H1 (cell line): ENCODE measurements around the gene EGFR. TPM values are rescaled to one million over a fixed set of nuclear protein-coding genes. Genes with fewer than 3 reads are reported as not detected.
A peak's percentile ranks its signal among the peaks of the same experiment; 100 is the strongest.

Experiments used
- CTCF ChIA-PET: fragments of 300-600 bp; sonication (Branson Sonifier 250); formaldehyde crosslinking; loops from one replicate; lab custom pipeline; 2021; ENCODE audit not compliant: partially characterized antibody; lab: Charles Lee
- POLR2A ChIA-PET: fragments of 300-600 bp; sonication (Branson Sonifier 250); formaldehyde crosslinking; loops from one replicate; lab custom pipeline; 2021; ENCODE audit warnings: inconsistent platforms; ENCODE audit not compliant: partially characterized antibody; lab: Charles Lee
- DNase-seq, 2 experiments: peaks; one replicate each; pipeline versions ENCODE4 v3.0.0 to v3.0.0-alpha.2; 2010 to 2022; ENCODE audit warnings: low spot score in 2 of 2, low read depth in 1 of 2, mixed read lengths in 1 of 2
- FAIRE-seq: peaks from 2 replicates; lab custom pipeline; 2011; peaks lifted over from hg19 to GRCh38; lab: Jason Lieb, UNC
- H2AFZ ChIP-seq: 2 replicates; pipeline ENCODE4 v1.8.1; 2012; ENCODE audit warnings: low read length, inconsistent platforms
- H2AK5ac ChIP-seq: 2 replicates; pipeline ENCODE4 v1.6.1; 2013; ENCODE audit warnings: low read depth, low read length
- H2BK120ac ChIP-seq: replicated peaks from 2 replicates; pipeline ENCODE3; 2013; ENCODE audit warnings: low read depth, low read length, inconsistent platforms
- H2BK12ac ChIP-seq: 2 replicates; pipeline ENCODE4 v1.6.1; 2013; ENCODE audit warnings: low read depth, low read length
- H2BK15ac ChIP-seq: 2 replicates; pipeline ENCODE4 v1.6.1; 2013; ENCODE audit warnings: low read length
- H2BK20ac ChIP-seq: 2 replicates; pipeline ENCODE4 v1.6.1; 2013; ENCODE audit warnings: low read length
- H2BK5ac ChIP-seq: 2 replicates; pipeline ENCODE4 v1.6.1; 2013; ENCODE audit warnings: low read depth, low read length
- H3K14ac ChIP-seq: 2 replicates; pipeline ENCODE4 v1.6.1; 2013; ENCODE audit warnings: inconsistent platforms; ENCODE audit not compliant: insufficient read length
- H3K18ac ChIP-seq: 2 replicates; pipeline ENCODE4 v1.6.1; 2013; ENCODE audit warnings: low read length; ENCODE audit errors: extremely low read depth
- H3K23ac ChIP-seq: 2 replicates; pipeline ENCODE4 v1.6.1; 2013; ENCODE audit warnings: inconsistent platforms; ENCODE audit not compliant: insufficient read length
- H3K23me2 ChIP-seq: 2 replicates; pipeline ENCODE4 v1.6.1; 2013; ENCODE audit warnings: low read depth, low read length
- H3K27ac ChIP-seq: 2 replicates; pipeline ENCODE4 v1.6.1; 2011; ENCODE audit warnings: low read depth, low read length, inconsistent platforms
- H3K27me3 ChIP-seq, 4 experiments: replicated peaks in 1 of 4; 1 replicate in 1 of 4; 2 replicates in 3 of 4; pipeline versions ENCODE4 v1.6.1 to v1.8.1; 2011 to 2013; ENCODE audit warnings: low read length in 3 of 4, mild to moderate bottlenecking in 3 of 4, inconsistent platforms in 2 of 4, mixed read lengths in 2 of 4, moderate library complexity in 1 of 4; ENCODE audit not compliant: control insufficient read depth in 3 of 4, insufficient read depth in 3 of 4; ENCODE audit errors: extremely low read depth in 1 of 4
- H3K36me3 ChIP-seq, 4 experiments: 2 replicates each; pipeline versions ENCODE4 v1.6.1 to v1.8.1; 2011 to 2013; ENCODE audit warnings: mild to moderate bottlenecking in 4 of 4, low read length in 3 of 4, moderate library complexity in 2 of 4, control low read depth in 1 of 4, inconsistent platforms in 1 of 4; ENCODE audit not compliant: insufficient read depth in 4 of 4, control insufficient read depth in 2 of 4
- H3K4ac ChIP-seq: replicated peaks from 2 replicates; pipeline ENCODE3; 2013; ENCODE audit warnings: low read length, low read depth, mixed read lengths, inconsistent platforms; ENCODE audit not compliant: insufficient read length
- H3K4me1 ChIP-seq, 4 experiments: replicated peaks in 1 of 4; 1 replicate in 1 of 4; 2 replicates in 3 of 4; pipeline versions ENCODE4 v1.6.1 to v1.8.1; 2011 to 2013; ENCODE audit warnings: low read length in 3 of 4, inconsistent platforms in 2 of 4, mixed read lengths in 1 of 4; ENCODE audit not compliant: insufficient read depth in 4 of 4, control insufficient read depth in 3 of 4
- H3K4me2 ChIP-seq, 2 experiments: 2 replicates each; pipeline versions ENCODE4 v1.6.1 to v1.8.1; 2011 to 2013; ENCODE audit warnings: low read depth in 2 of 2, low read length in 2 of 2, control low read depth in 1 of 2, inconsistent platforms in 1 of 2, mild to moderate bottlenecking in 1 of 2; ENCODE audit not compliant: insufficient read depth in 1 of 2
- H3K4me3 ChIP-seq, 4 experiments: fragments of 200-600, 300-600 bp in 1 of 4; sonication (generic), shearing (Covaris generic), sonication (Bioruptor Twin) in 1 of 4; 2 replicates each; pipeline versions ENCODE4 v1.5.1 to v1.8.1; 2011 to 2016; ENCODE audit warnings: low read length in 4 of 4, low read depth in 3 of 4, control low read depth in 2 of 4, inconsistent platforms in 2 of 4, mild to moderate bottlenecking in 2 of 4, mixed read lengths in 1 of 4, moderate library complexity in 1 of 4; ENCODE audit not compliant: insufficient read depth in 2 of 4; ENCODE audit errors: extremely low read depth in 1 of 4
- H3K56ac ChIP-seq: replicated peaks from 2 replicates; pipeline ENCODE3; 2013; ENCODE audit warnings: low read depth, mild to moderate bottlenecking, mixed read lengths, low read length, inconsistent platforms; ENCODE audit not compliant: insufficient read length
- H3K79me1 ChIP-seq: 2 replicates; pipeline ENCODE4 v1.6.1; 2013; ENCODE audit warnings: low read depth, low read length, control low read depth
- H3K79me2 ChIP-seq, 2 experiments: 2 replicates each; pipeline versions ENCODE4 v1.6.1 to v1.8.1; 2012 to 2013; ENCODE audit warnings: low read length in 2 of 2, mild to moderate bottlenecking in 2 of 2, inconsistent platforms in 1 of 2; ENCODE audit not compliant: insufficient read depth in 2 of 2, control insufficient read depth in 1 of 2
- H3K9ac ChIP-seq, 4 experiments: replicated peaks in 1 of 4; 1 replicate in 1 of 4; 2 replicates in 3 of 4; pipeline versions ENCODE4 v1.6.1 to v1.8.1; 2011 to 2013; ENCODE audit warnings: low read depth in 3 of 4, low read length in 3 of 4, control low read depth in 2 of 4, mild to moderate bottlenecking in 2 of 4, moderate library complexity in 2 of 4, inconsistent platforms in 1 of 4; ENCODE audit errors: extremely low read depth in 1 of 4
- H3K9me3 ChIP-seq, 2 experiments: 2 replicates each; pipeline versions ENCODE4 v1.6.1 to v1.8.1; 2012 to 2013; ENCODE audit warnings: mild to moderate bottlenecking in 2 of 2, moderate library complexity in 2 of 2, control low read depth in 1 of 2, inconsistent platforms in 1 of 2, low read depth in 1 of 2, low read length in 1 of 2, mixed read lengths in 1 of 2; ENCODE audit not compliant: insufficient read depth in 2 of 2
- H4K20me1 ChIP-seq, 2 experiments: replicated peaks in 1 of 2; 2 replicates each; pipeline versions ENCODE3 to v1.8.1; 2011 to 2013; ENCODE audit warnings: inconsistent platforms in 2 of 2, low read length in 2 of 2, mild to moderate bottlenecking in 1 of 2; ENCODE audit not compliant: insufficient read depth in 2 of 2, control insufficient read depth in 1 of 2
- H4K5ac ChIP-seq: 2 replicates; pipeline ENCODE4 v1.6.1; 2013; ENCODE audit warnings: low read length, low read depth, mixed read lengths, inconsistent platforms; ENCODE audit not compliant: insufficient read length
- H4K8ac ChIP-seq: 2 replicates; pipeline ENCODE4 v1.8.0; 2013; ENCODE audit warnings: mild to moderate bottlenecking, moderate library complexity, low read length, inconsistent platforms; ENCODE audit not compliant: insufficient read depth; ENCODE audit errors: extremely low read depth
- H4K91ac ChIP-seq: replicated peaks from 2 replicates; pipeline ENCODE3; 2013; ENCODE audit warnings: low read length, mixed read lengths, inconsistent platforms; ENCODE audit not compliant: insufficient read length
- KDM4A ChIP-seq: IDR thresholded peaks from one replicate; pipeline ENCODE4 v1.7.1; 2012; ENCODE audit warnings: low read depth, mild to moderate bottlenecking, moderate library complexity, low read length, inconsistent platforms; ENCODE audit not compliant: severe bottlenecking
- RNF2 ChIP-seq: fragments of 200-900, 300-1000 bp; sonication (generic); IDR thresholded peaks from 2 replicates; pipeline ENCODE4 v1.7.1; 2016; ENCODE audit warnings: borderline replicate concordance, low read depth, mild to moderate bottlenecking, antibody characterized with exemption, low read length; ENCODE audit not compliant: poor library complexity, severe bottlenecking; ENCODE audit errors: missing control alignments
- TAF7 ChIP-seq: optimal IDR thresholded peaks from 2 replicates; pipeline ENCODE3; 2011; ENCODE audit warnings: low read depth, mild to moderate bottlenecking, inconsistent platforms, low read length, moderate library complexity, borderline replicate concordance
- WGBS, 2 experiments: shearing (Covaris generic) in 1 of 2; methylation state at CpG; one replicate each; pipeline versions ENCODE4 v1.1.6 to v1.1.7; 2013 to 2015; ENCODE audit warnings: low lambda C conversion rate in 2 of 2, mixed read lengths in 2 of 2, inconsistent platforms in 1 of 2, low coverage in 1 of 2, missing lambda C conversion rate in 1 of 2; ENCODE audit not compliant: insufficient replicate concordance in 2 of 2, insufficient coverage in 1 of 2, insufficient read length in 1 of 2; ENCODE audit errors: extremely low coverage in 1 of 2, missing lambda C conversion rate in 1 of 2; 5-methylcytosine and 5-hydroxymethylcytosine counted together
- polyA plus RNA-seq, 7 experiments: library from polyadenylated mRNA; depleted of rRNA in 3 of 7; stranded (reverse) in 5 of 7; unstranded in 2 of 7; fragments of >200 nt in 5 of 7; fragments of 200-250 nt in 2 of 7; gene quantifications; 1 replicate in 5 of 7; 2 replicates in 1 of 7; 4 replicates in 1 of 7; pipeline versions ENCODE4 v1.2.1 to v1.2.3, GENCODE V29; 2011 to 2013; ENCODE audit warnings: missing spikeins in 2 of 7, mixed read lengths in 2 of 7
- total RNA-seq: library from RNA; stranded (reverse); fragmentation: NEBNext Ultra II Directional; extraction: Animal tissue kit (Norgen Biotek cat#: 25700); gene quantifications from 2 replicates; pipeline ENCODE4 v1.2.1, GENCODE V29; 2021

EGFR gene
- total and polyA plus RNA-seq, 2 of the 8 experiments (the other 6 are each of a cell fraction or from before 2014, with no cell fraction given) = 1.9 to 5.8 TPM

DNA sequence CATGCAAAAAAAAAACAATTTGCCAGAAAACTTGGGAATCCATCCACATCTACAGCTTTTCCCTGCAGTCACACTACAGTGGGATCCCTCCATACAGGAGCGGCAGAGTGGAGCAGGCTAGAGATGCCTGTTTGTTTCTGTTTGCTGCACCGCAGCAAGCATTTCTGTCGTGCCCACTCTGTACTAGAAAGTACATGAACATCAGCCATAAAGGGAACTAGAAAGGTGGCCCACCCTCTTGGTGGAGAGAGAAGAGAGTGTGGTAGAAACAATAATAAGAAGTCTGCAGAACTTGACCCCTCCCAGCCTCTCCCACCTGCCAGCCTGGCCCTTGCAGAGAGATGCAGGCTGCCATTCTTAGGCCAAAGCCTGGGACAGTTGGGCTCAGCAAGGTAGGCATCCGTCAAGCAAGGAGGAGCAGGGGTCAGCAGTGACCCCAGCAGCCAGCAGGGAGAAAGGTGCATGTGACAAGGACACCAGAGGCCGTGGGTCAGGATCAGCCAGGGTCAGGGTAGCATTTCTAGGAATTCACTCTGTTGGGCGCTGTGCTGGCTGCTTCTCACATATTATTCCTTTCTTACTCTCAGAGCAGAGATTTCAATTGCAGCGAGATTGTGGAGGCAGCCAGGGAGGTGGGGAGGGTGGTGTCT, 171.8 kb downstream of the EGFR start:
- H3K56ac ChIP-seq = no peak overlapping the region
- no peak overlapping the region for H3K9ac ChIP-seq
- H3K79me2 ChIP-seq = no peaks in the 10 kb centered on the region
- H3K23me2 ChIP-seq = no peaks in the 10 kb centered on the region
- WGBS, 2 experiments = 77% methylated on average over 7 of the region's 7 CpGs; no CpG with 5 or more reads in 1 of the 2 experiments
- H4K8ac ChIP-seq = no peak overlapping the region
- H3K14ac ChIP-seq = no peak overlapping the region
- H2AFZ ChIP-seq = no peak overlapping the region
- no peak overlapping the region for H3K23ac ChIP-seq
- FAIRE-seq = no peak
- TF ChIP-seq TAF7 (no peak), KDM4A (no peak), RNF2 (no peak)
- no peak overlapping the region for H3K27ac ChIP-seq
- ChIA-PET POLR2A (no interaction called here), CTCF (interaction anchor here (0.7 kb wide), 1 partner anchor 65 kb away, joined by 3 read pairs; no protein-coding TSS in a partner anchor)
- H3K27me3 ChIP-seq = no peaks in the 10 kb centered on the region; a peak in 2 of 7 replicates
- no peak overlapping the region for H3K4me3 ChIP-seq
- peaks cover 22 to 39% (median 37%) of the 10 kb centered on the region in 4 experiments for H3K4me1 ChIP-seq
- H4K5ac ChIP-seq = no peak overlapping the region
- no peak overlapping the region for H2BK120ac ChIP-seq
- H2AK5ac ChIP-seq = peak overlapping the region; percentile 94; the same call in 1 of the 2 replicates
- peak overlapping the region; percentile 88; the same call in 1 of the 2 replicates for H3K18ac ChIP-seq
- H3K9me3 ChIP-seq = no peaks in the 10 kb centered on the region
- H3K79me1 ChIP-seq = no peaks in the 10 kb centered on the region
- H3K4ac ChIP-seq = no peak overlapping the region
- H2BK5ac ChIP-seq = peak overlapping the region; percentile 7; the same call in 1 of the 2 replicates
- no peaks in the 10 kb centered on the region for H4K20me1 ChIP-seq
- peak overlapping the region; percentile 82; the same call in 1 of the 2 replicates for H2BK20ac ChIP-seq
- H3K4me2 ChIP-seq = no peak overlapping the region
- peak overlapping the region; percentile 22 for H4K91ac ChIP-seq
- no peaks in the 10 kb centered on the region for H3K36me3 ChIP-seq
- H2BK12ac ChIP-seq = peak overlapping the region; percentile 65; the same call in 1 of the 2 replicates
- no peak overlapping the region for H2BK15ac ChIP-seq
- DNase-seq = peak in 1 of 2 experiments; percentile 36
